ENCODE measurements around the gene PRKG1. TPM values are rescaled to one million over a fixed set of nuclear protein-coding genes. Genes with fewer than 3 reads are reported as not detected.
A peak's percentile ranks its signal among the peaks of the same experiment; 100 is the strongest.

The PRKG1 gene
- total and polyA plus RNA-seq, 2 of the 8 experiments (the other 6 are each of a cell fraction or from before 2014, with no cell fraction given) = 4.2 to 15.2 TPM

GRCh38 chr10:51203359-51203758, 129.1 kb downstream of the PRKG1 start (continued):
- TF ChIP-seq CBX8 (IDR thresholded peaks at IDR 0.05; ENCODE audit: borderline replicate concordance, low read depth, low read length) = no peak
- TF ChIP-seq NANOG (IDR thresholded peaks at IDR 0.05; ENCODE audit: insufficient read depth, low read depth, low read length, poor library complexity, severe bottlenecking) = peak; percentile 66

All from H1 (cell line).